ENCODE measurements around the gene CLEC5A.

Gene CLEC5A

DNA sequence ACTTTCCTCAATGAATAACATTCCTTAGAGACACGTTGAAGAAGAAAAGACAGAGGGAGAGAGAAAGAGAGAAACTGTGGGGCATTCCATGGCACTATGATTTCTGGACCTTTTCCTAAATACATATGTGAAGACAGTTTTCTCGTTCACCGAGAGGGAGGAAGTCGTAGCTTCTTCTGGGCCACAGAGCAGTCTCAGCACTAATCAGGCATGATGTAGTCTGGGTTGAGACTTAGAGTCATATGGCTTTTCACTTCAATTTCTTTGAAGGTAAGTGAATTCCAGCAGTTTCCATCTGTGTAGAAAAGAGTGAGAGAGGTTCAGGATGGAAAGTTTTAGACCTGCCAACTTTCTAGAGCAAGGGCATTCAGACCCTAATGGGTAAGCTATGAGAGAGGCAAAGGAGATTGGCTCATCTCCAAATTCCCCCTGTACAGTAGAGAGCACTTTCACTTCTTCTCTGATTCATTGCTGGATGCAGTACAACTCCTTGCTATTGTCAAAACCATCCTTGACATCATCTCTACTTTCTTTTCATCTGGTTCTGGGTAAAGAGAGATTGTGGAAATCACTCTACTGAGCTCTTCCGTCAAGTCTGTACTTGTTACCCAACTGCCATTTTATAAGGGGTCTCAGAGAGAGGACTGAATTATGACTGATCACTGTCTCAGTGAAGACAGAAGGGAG lies 62.1 kb downstream of the CLEC5A start:
- no peaks in the 10 kb centered on the region for H3K79me2 ChIP-seq (ENCODE audit: low read length)
- peak overlapping the region; percentile 90 for H3K27ac ChIP-seq (ENCODE audit: low read length)
- peaks cover 50% of the 10 kb centered on the region for H3K4me1 ChIP-seq (ENCODE audit: low read length)
- TF ChIP-seq, protein P1, sequence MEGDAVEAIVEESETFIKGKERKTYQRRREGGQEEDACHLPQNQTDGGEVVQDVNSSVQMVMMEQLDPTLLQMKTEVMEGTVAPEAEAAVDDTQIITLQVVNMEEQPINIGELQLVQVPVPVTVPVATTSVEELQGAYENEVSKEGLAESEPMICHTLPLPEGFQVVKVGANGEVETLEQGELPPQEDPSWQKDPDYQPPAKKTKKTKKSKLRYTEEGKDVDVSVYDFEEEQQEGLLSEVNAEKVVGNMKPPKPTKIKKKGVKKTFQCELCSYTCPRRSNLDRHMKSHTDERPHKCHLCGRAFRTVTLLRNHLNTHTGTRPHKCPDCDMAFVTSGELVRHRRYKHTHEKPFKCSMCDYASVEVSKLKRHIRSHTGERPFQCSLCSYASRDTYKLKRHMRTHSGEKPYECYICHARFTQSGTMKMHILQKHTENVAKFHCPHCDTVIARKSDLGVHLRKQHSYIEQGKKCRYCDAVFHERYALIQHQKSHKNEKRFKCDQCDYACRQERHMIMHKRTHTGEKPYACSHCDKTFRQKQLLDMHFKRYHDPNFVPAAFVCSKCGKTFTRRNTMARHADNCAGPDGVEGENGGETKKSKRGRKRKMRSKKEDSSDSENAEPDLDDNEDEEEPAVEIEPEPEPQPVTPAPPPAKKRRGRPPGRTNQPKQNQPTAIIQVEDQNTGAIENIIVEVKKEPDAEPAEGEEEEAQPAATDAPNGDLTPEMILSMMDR (IDR thresholded peaks at IDR 0.05; ENCODE audit: low read depth, low read length): no peak
- no peak for TF ChIP-seq EZH2phosphoT487 (IDR thresholded peaks at IDR 0.05; ENCODE audit: low read depth)
- H3K27me3 ChIP-seq (ENCODE audit: low read depth, low read length): no peaks in the 10 kb centered on the region
- no peaks in the 10 kb centered on the region for H4K20me1 ChIP-seq (ENCODE audit: insufficient read depth, low read length)
- H3K36me3 ChIP-seq (replicated peaks; ENCODE audit: low read depth, low read length): peaks cover 3% of the 10 kb centered on the region
- peak overlapping the region; percentile 44 for H3K4me3 ChIP-seq (ENCODE audit: low read length)
- H2AFZ ChIP-seq (ENCODE audit: low read depth, low read length): peak overlapping the region; percentile 71
- H3K4me2 ChIP-seq (ENCODE audit: low read length): peak overlapping the region; percentile 86
- H3K9ac ChIP-seq (ENCODE audit: low read length): peak overlapping the region; percentile 63
- peaks cover 3% of the 10 kb centered on the region; the same call in 1 of the 2 replicates for H3K9me3 ChIP-seq (ENCODE audit: insufficient read depth, low read length)

- no peaks in the 10 kb centered on the region for H4K20me1 ChIP-seq (ENCODE audit: insufficient read depth, low read length)
- H2AFZ ChIP-seq (ENCODE audit: low read depth, low read length): no peak overlapping the region
- no peaks in the 10 kb centered on the region for H3K27me3 ChIP-seq (ENCODE audit: low read depth, low read length)
- no peak overlapping the region for H3K4me2 ChIP-seq (ENCODE audit: low read length)
- H3K79me2 ChIP-seq (ENCODE audit: low read length): no peaks in the 10 kb centered on the region
- H3K4me1 ChIP-seq (ENCODE audit: low read length): peaks cover 49% of the 10 kb centered on the region
- no peak overlapping the region for H3K27ac ChIP-seq (ENCODE audit: low read length)
- H3K36me3 ChIP-seq (replicated peaks; ENCODE audit: low read depth, low read length): peaks cover 3% of the 10 kb centered on the region
- no peak overlapping the region for H3K4me3 ChIP-seq (ENCODE audit: low read length)
- H3K9ac ChIP-seq (ENCODE audit: low read length): no peak overlapping the region
- H3K9me3 ChIP-seq (ENCODE audit: insufficient read depth, low read length): peaks cover 3% of the 10 kb centered on the region; the same call in 1 of the 2 replicates
- TF ChIP-seq EZH2phosphoT487 (IDR thresholded peaks at IDR 0.05; ENCODE audit: low read depth): no peak
- TF ChIP-seq, protein P1 (IDR thresholded peaks at IDR 0.05; ENCODE audit: low read depth, low read length): no peak
Observed at GRCh38 chr7:141880960-141881359, 65.8 kb downstream of the CLEC5A start.

GRCh38 chr7:141877365-141877764 lies 69.4 kb downstream of the CLEC5A start:
- 0 out of 2 replicates have a peak overlapping the region, but pooled peaks have one; percentile 2 for H3K4me2 ChIP-seq (ENCODE audit: low read length)
- H3K27ac ChIP-seq (ENCODE audit: low read length): no peak overlapping the region
- no peaks in the 10 kb centered on the region for H3K27me3 ChIP-seq (ENCODE audit: low read depth, low read length)
- no peaks in the 10 kb centered on the region for H3K36me3 ChIP-seq (replicated peaks; ENCODE audit: low read depth, low read length)
- no peaks in the 10 kb centered on the region for H4K20me1 ChIP-seq (ENCODE audit: insufficient read depth, low read length)
- H2AFZ ChIP-seq (ENCODE audit: low read depth, low read length): no peak overlapping the region
- H3K9me3 ChIP-seq (ENCODE audit: insufficient read depth, low read length): no peaks in the 10 kb centered on the region
- H3K79me2 ChIP-seq (ENCODE audit: low read length): no peaks in the 10 kb centered on the region
- H3K9ac ChIP-seq (ENCODE audit: low read length): no peak overlapping the region
- no peak overlapping the region for H3K4me3 ChIP-seq (ENCODE audit: low read length)
- no peak for TF ChIP-seq EZH2phosphoT487 (IDR thresholded peaks at IDR 0.05; ENCODE audit: low read depth)
- TF ChIP-seq, protein P1 (IDR thresholded peaks at IDR 0.05; ENCODE audit: low read depth, low read length): no peak
- H3K4me1 ChIP-seq (ENCODE audit: low read length): peaks cover 34% of the 10 kb centered on the region
